B cell (primary cell): ENCODE measurements around the gene TEX52.

Experiments used
- CTCF ChIP-seq: fragments of 200-600 bp; IDR thresholded peaks from one replicate; pipeline ENCODE4 v1.8.0; 2022; ENCODE audit warnings: antibody characterized with exemption, mild to moderate bottlenecking
- EZH2 ChIP-seq: IDR thresholded peaks from 2 replicates; pipeline ENCODE4 v1.6.1; 2012; ENCODE audit warnings: borderline replicate concordance, low read depth, mild to moderate bottlenecking, moderate library complexity, low read length; ENCODE audit not compliant: insufficient read depth, poor library complexity, severe bottlenecking

GRCh38 chr12:2825132-2825531 lies 31.7 kb downstream of the TEX52 start:
- no peak for TF ChIP-seq CTCF
- no peak for TF ChIP-seq EZH2
